Upper lobe of left lung (tissue), 4 donors: ENCODE measurements around the gene PXN.

Source experiments
- EP300 ChIP-seq, 4 donors: sonication (generic); formaldehyde crosslinking; IDR thresholded peaks; one replicate each; pipeline ENCODE4 v1.5.1; 2017; ENCODE audit warnings: antibody characterized with exemption in 4 of 4, control low read depth in 2 of 4
- POLR2AphosphoS5 ChIP-seq, 2 donors: sonication (generic); formaldehyde crosslinking; IDR thresholded peaks; one replicate each; pipeline ENCODE4 v1.5.1; 2017; ENCODE audit warnings: antibody characterized with exemption in 2 of 2
- TF ChIP-seq, protein P1 (sequence below), 6 experiments: fragments of 450-650 bp in 4 of 6; fragments of 200-600 bp in 2 of 6; sonication (generic) in 2 of 6; IDR thresholded peaks; one replicate each; pipeline ENCODE4 v1.5.1; 2016 to 2019; ENCODE audit warnings: antibody characterized with exemption in 6 of 6

DNA sequence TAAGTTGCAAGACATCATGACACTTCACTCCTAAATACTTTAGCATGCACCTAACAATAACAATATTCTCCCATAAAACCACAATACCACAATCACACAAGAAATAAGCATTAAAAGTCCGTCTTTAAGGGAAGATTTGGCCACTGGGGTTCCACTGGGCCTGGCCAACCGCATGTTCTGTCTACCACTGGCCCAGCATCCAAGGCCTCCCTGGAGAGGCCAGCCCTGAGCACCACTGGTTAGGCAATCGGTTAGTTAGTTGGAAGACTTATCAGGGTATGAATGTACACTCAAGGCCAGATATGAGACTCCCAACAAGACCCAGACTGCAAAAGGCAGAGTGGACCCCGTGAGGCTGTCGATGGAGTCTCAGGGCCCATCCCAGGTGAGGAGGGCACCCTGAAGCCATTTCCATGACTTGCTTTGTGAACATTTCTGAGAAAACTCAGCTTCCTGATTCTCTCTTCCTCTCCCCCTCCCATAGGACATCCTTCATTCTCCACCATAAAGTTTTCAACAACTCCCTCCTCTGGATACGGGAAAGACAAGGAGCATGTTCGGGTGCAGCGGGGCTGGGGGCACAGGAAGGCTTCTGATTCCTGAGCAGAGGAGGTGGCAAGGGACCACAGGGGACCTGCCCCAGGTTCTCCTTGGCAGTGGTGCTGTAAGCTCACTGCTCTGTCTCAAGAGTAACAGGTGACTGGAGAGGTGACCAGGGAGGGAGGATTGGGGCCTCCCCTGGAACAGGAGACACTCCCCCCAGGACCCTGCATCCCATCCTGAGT is 5.9 kb downstream of the PXN start:
- TF ChIP-seq POLR2AphosphoS5 (IDR thresholded peaks at IDR 0.05) = no peak
- TF ChIP-seq, protein P1, sequence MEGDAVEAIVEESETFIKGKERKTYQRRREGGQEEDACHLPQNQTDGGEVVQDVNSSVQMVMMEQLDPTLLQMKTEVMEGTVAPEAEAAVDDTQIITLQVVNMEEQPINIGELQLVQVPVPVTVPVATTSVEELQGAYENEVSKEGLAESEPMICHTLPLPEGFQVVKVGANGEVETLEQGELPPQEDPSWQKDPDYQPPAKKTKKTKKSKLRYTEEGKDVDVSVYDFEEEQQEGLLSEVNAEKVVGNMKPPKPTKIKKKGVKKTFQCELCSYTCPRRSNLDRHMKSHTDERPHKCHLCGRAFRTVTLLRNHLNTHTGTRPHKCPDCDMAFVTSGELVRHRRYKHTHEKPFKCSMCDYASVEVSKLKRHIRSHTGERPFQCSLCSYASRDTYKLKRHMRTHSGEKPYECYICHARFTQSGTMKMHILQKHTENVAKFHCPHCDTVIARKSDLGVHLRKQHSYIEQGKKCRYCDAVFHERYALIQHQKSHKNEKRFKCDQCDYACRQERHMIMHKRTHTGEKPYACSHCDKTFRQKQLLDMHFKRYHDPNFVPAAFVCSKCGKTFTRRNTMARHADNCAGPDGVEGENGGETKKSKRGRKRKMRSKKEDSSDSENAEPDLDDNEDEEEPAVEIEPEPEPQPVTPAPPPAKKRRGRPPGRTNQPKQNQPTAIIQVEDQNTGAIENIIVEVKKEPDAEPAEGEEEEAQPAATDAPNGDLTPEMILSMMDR (IDR thresholded peaks at IDR 0.05) = no peak
- TF ChIP-seq EP300 (IDR thresholded peaks at IDR 0.05) = no peak
